Activated naive CD8-positive, alpha-beta T cell treated with anti-CD3 and anti-CD28 coated beads, Interleukin-2, amount 50 U/mL, for 24 hours (primary cell): ENCODE results near the gene ZDHHC14.
"Not testable (repeated sequence)": the region's sequence is repeated elsewhere in the genome, so short reads cannot be mapped to it uniquely, and the experiment has no call there.

Source experiments
- ATAC-seq: fragments of 150-1000 bp; cut with Tn5 transposase; one replicate; pipeline ENCODE4 v1.10.0; 2021
- DNase-seq: peaks from one replicate; pipeline ENCODE4 v3.0.0; 2021
- H3K27ac Mint-ChIP-seq: one replicate; pipeline ENCODE4 v1.8.0; 2021; ENCODE audit warnings: mild to moderate bottlenecking, mixed read lengths
- H3K27me3 Mint-ChIP-seq: one replicate; pipeline ENCODE4 v1.8.0; 2021; ENCODE audit warnings: mixed read lengths
- H3K36me3 Mint-ChIP-seq: one replicate; pipeline ENCODE4 v1.8.0; 2021; ENCODE audit warnings: low read depth, mixed read lengths
- H3K4me1 Mint-ChIP-seq: one replicate; pipeline ENCODE4 v1.8.0; 2021; ENCODE audit warnings: mixed read lengths
- H3K4me3 Mint-ChIP-seq: one replicate; pipeline ENCODE4 v1.8.0; 2021; ENCODE audit warnings: mild to moderate bottlenecking, moderate library complexity, mixed read lengths
- H3K9me3 Mint-ChIP-seq: one replicate; pipeline ENCODE4 v1.8.0; 2021; ENCODE audit warnings: mixed read lengths

ZDHHC14 gene

DNA sequence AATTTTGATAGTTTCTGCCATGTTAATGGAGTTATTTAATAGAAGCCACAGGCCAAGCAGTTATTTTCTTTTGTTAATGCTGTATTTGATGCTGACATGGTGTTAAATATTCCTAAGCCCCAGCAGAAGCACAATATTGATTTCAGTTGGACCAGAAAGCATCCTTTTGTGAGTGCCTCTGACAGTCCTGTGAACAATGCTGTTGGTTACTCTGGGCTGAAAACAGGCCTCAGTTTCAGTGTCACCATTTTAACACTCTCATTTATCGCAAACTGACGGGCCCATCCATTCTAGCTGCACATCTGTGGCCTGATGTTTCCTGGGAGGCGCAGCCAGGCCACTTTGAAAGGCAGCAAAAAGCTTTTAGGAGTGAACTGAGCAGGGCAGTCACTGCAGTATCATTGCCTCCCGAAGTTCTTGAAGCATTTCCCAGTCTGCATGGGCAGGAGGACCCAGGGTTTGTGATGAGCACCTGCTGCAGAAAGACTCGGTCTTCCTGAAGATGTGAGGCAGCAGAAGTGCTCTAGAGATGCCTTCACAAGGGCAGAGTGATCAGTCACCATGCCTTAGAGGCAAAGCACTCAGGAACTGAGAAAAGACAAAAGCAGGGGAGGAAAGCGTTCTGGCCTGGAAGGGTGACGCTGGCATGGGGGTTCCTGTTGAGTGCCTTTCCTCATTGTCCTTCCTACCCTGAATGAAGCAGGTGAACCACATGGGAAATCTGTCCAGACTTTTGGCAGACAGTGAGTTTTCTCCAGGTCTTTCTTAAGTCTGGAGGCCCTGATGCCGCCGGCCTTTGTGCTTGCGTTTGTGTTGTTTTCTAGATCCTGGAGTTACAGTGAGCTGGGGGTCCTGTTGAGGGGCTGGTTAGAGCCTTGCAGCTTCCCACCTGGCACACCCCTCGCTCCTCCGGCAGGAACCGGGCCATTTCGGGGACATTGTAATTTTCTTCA lies 74.0 kb downstream of the ZDHHC14 start:
- no peak overlapping the region for H3K4me3 Mint-ChIP-seq
- H3K4me1 Mint-ChIP-seq: peaks cover 36% of the 10 kb centered on the region
- no peaks in the 10 kb centered on the region for H3K9me3 Mint-ChIP-seq
- no peaks in the 10 kb centered on the region for H3K36me3 Mint-ChIP-seq
- ATAC-seq (no peak), DNase-seq (no peak)
- no peaks in the 10 kb centered on the region for H3K27me3 Mint-ChIP-seq
- H3K27ac Mint-ChIP-seq: no peak overlapping the region

DNA sequence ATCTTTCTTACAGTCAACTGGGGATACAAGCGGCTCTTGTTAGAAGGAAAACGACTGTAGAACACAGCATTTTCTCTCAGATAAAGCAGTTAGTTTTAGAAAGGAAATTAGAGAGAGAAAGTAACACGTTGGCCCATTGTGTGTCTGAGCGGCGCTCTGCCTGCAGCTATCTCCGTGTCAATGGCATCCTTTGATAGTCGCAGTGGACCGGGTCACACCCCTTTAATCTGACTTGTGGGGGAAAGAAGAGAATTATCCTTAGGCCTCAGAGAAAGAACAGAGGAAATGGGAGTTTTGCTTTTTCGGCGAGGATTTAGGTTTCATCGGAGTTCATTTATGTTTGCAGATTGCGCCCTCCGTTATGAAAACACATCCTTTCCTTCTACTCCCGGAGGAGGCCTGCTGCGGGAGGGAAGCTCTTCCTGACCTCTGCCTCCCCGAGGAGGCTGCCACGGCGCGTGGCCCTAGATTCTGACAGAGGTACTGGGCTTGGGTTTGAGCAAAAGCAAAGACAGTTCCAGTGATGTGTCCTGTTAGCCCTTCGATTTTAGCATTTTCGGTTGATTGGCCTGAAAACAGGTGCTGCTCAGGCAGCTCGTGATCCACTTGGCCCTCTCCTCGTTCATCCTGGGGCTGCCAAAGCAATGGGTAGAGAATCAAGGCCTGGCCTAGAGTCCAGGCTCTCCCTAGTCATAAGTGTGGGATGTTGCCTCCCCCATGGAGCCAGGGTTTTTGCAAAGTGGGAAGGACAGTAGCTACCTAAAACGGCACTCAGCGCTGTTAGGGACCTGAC lies 74.9 kb downstream of the ZDHHC14 start:
- ATAC-seq (no peak), DNase-seq (no peak)
- H3K4me1 Mint-ChIP-seq: peaks cover 45% of the 10 kb centered on the region
- no peaks in the 10 kb centered on the region for H3K36me3 Mint-ChIP-seq
- H3K4me3 Mint-ChIP-seq: no peak overlapping the region
- no peaks in the 10 kb centered on the region for H3K9me3 Mint-ChIP-seq
- no peaks in the 10 kb centered on the region for H3K27me3 Mint-ChIP-seq
- H3K27ac Mint-ChIP-seq: peak overlapping the region; percentile 47

DNA sequence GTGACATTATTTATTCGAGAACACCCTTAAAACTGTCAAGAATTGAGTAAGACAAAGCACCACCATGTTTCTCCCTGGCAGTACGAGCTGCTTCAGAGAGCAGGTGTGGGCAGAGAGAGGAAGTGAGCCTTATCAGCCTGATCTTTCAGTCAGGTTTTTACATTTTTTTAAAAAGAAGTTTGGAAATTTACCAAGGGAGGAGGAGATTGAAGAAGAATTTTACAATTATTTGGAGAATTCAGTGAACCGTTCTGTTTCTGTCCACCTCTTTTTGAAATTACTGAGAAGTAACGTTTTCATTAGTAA lies 75.5 kb downstream of the ZDHHC14 start:
- Mint-ChIP-seq H3K4me1 (peaks cover 51% of the 10 kb centered on the region), H3K27ac (peak overlapping the region; percentile 47), H3K27me3 (no peaks in the 10 kb centered on the region), H3K9me3 (no peaks in the 10 kb centered on the region), H3K4me3 (no peak overlapping the region), H3K36me3 (no peaks in the 10 kb centered on the region)
- no peak for DNase-seq
- no peak for ATAC-seq

DNA sequence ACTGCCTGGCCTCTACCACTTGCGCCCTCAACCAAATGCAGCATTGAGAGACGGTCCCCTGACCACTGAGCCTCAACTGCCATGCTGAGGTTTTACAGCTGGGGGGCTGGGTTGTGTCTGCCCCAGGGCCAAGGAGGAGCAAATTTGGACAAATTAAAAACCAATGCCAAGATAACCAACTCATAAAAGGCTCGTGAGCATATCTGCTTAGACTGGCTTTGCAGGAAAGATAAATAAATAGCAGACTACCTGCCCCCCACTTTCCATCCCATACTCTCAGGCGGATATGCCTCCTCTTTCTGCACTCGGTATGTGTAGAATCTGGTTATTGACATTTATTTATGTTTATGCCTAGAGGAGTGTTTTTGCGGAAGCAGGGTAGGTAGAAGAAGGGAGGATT lies 76.8 kb downstream of the ZDHHC14 start:
- H3K27ac Mint-ChIP-seq: no peak overlapping the region
- no peaks in the 10 kb centered on the region for H3K9me3 Mint-ChIP-seq
- H3K4me1 Mint-ChIP-seq: peaks cover 57% of the 10 kb centered on the region
- H3K4me3 Mint-ChIP-seq: no peak overlapping the region
- H3K27me3 Mint-ChIP-seq: no peaks in the 10 kb centered on the region
- ATAC-seq (no peak), DNase-seq (no peak)
- no peaks in the 10 kb centered on the region for H3K36me3 Mint-ChIP-seq

DNA sequence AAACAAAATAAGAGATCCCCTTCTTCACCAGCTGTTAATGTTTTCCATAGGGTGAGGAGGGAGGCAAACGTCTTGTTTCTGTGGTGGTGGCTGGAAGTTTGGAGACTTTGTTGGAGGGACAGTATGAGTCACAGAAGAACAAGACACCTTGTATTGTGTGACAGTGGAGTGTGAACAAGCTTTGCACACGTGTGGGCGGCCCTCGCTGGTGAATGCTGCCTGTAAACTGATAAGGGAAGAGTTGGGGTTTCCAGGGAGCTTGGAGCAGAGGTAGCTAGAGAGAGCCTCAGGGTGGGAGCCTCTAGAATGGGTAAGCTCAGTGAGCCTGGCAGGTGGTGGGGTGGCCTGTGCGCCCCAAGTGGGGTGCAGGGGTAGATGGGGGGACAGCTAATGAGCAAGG lies 78.3 kb downstream of the ZDHHC14 start:
- no peaks in the 10 kb centered on the region for H3K27me3 Mint-ChIP-seq
- peak; percentile 50 for DNase-seq
- H3K36me3 Mint-ChIP-seq: no peaks in the 10 kb centered on the region
- ATAC-seq: peak; percentile 56
- no peaks in the 10 kb centered on the region for H3K9me3 Mint-ChIP-seq
- H3K27ac Mint-ChIP-seq: peak overlapping the region; percentile 71
- H3K4me1 Mint-ChIP-seq: peaks cover 68% of the 10 kb centered on the region
- peak overlapping the region; percentile 44 for H3K4me3 Mint-ChIP-seq

DNA sequence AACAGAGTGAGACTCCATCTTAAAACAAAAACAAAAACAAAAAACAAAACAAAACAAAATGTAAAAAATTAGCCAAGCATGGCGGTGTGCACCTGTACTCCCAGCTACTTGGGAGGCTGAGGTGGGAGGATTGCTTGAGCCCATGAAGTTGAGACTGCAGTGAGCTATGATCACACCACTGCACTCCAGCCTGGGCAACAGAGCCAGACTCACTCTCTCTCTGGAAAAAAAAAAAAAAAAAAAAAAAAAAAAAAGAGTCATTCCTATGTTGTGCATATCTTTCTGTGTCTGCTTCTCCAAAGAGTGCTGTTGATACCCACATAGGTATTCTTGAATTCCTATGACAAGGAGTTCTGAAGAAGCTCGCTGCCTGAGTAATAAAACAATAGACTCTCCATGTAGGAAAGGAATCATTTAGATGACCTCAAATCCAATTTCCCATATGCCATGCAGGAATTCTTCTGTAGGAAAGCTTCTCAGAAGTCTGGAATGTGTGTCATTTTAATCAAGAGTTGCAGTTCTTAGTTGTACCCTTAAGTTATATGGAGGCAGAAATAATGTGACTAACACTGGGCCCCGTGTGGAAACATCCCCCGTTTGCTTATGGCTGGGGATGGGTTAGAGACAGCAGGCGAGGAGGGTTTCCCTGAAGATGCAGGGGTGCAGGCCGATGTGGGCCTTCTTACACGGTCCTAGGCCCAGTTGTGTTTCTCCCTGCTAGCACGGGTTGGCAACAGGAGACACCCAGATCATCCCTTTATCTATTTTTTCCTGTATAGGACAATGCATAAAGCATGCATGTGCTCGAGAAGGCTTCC lies 79.4 kb downstream of the ZDHHC14 start:
- DNase-seq: no peak
- Mint-ChIP-seq H3K9me3 (no peaks in the 10 kb centered on the region), H3K27me3 (no peaks in the 10 kb centered on the region), H3K4me3 (no peak overlapping the region), H3K27ac (peak overlapping the region; percentile 87), H3K36me3 (no peaks in the 10 kb centered on the region), H3K4me1 (peaks cover 79% of the 10 kb centered on the region)
- peak; percentile 13 for ATAC-seq

DNA sequence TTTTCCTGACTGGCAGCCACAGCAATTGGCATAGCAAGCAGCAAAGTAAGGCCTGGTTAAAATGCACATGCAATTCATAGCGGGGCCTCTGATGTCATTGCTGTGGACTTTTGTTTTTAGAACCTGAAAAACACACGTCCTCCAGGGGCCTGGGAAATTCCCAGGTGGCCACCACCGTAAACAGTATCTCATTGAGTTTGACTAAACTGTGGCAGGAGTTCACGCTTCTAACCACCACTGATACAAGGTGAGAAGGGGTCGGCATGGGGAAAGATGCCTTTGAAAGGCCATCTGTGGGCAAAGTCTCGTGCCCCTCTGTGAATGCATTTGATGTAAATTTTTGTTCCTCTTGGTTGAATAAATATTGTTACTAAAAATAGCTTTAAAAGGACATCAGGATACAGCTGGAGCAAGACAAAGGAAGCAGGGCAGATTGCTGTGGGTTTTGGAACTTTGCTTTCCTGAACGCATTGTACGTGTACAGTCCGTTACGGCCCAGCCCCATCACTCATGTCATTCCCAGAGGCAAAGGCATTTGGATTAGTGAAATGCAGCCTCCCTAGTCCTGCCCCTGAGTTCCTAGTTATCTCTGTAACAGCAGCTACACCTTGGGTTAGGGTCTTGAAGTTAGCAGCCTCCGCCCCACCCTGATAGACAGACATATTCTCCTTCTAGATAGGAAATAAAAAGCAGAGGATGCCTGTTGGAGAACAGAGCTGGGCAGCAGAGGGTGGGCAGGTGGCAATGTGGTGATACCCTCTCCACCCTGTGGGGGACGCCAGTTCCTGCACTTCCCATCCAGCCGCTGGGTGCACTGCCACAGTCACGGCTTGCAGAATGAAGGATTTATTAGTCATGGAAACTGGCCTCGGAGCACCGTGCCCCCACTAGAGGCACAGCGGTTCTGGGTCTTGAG lies 80.3 kb downstream of the ZDHHC14 start:
- no peaks in the 10 kb centered on the region for H3K36me3 Mint-ChIP-seq
- peak overlapping the region; percentile 87 for H3K27ac Mint-ChIP-seq
- H3K27me3 Mint-ChIP-seq: no peaks in the 10 kb centered on the region
- DNase-seq (peak; percentile 73), ATAC-seq (peak; percentile 83)
- peaks cover 78% of the 10 kb centered on the region for H3K4me1 Mint-ChIP-seq
- peak overlapping the region; percentile 40 for H3K4me3 Mint-ChIP-seq
- H3K9me3 Mint-ChIP-seq: no peaks in the 10 kb centered on the region

DNA sequence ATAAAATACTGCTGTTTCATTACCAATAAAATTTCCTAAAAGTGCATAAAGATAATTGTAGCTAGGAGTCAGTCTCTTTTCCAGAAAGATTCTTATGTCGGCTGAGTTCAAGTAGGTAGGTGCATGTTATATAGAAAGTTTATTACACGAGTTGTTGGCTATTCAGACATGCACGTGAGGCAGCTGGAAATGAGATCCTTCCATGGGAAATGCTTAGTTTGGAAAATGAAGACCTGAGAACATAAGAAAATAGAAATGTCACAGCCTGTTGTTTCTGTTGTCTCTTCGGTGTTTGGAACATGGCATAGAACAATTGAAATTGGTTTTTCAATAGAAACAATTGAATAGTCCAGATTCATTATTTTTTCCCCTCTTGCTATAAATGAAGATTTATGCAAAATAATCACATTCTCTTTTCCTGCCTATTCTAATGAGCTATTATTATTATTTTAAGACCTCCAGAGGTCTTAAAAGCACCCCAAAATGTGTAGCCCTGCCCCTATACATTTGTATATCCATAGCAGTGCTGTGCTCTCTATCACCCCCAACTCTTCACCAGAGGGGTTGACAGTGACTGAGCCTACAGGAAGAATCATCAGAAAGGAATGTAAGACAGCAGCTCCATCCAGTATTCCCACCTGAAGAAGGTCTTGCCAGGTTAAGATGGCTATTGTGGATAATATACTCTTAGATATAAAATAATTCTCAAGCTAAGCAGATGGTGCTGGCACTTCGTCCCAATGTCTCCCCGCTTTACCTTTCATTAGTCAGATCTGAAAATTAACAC lies 82.2 kb downstream of the ZDHHC14 start:
- Mint-ChIP-seq H3K27ac (no peak overlapping the region), H3K4me1 (peaks cover 63% of the 10 kb centered on the region), H3K4me3 (no peak overlapping the region), H3K9me3 (no peaks in the 10 kb centered on the region), H3K27me3 (no peaks in the 10 kb centered on the region), H3K36me3 (no peaks in the 10 kb centered on the region)
- no peak for DNase-seq
- ATAC-seq: no peak

DNA sequence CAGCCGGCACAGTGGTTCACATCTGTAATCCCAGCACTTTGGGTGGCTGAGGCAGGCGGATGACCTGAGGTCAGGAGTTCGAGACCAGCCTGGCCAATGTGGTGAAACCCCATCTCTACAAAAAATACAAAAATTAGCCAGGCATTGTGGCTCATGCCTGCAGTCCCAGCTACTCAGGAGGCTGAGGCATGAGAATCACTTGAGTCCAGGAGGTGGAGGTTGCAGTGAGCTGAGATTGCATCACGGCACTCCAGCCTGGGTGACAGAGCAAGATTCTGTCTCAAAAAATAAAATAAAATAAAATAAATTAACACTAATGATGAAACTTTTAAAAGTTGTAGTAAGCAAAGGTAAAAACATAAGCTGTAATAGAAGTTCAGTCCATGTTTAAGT lies 82.7 kb downstream of the ZDHHC14 start:
- not testable (repeated sequence) for H3K4me3 Mint-ChIP-seq, H3K36me3 Mint-ChIP-seq, H3K27ac Mint-ChIP-seq, DNase-seq, H3K9me3 Mint-ChIP-seq, H3K27me3 Mint-ChIP-seq, ATAC-seq
- peaks cover 60% of the 10 kb centered on the region for H3K4me1 Mint-ChIP-seq

DNA sequence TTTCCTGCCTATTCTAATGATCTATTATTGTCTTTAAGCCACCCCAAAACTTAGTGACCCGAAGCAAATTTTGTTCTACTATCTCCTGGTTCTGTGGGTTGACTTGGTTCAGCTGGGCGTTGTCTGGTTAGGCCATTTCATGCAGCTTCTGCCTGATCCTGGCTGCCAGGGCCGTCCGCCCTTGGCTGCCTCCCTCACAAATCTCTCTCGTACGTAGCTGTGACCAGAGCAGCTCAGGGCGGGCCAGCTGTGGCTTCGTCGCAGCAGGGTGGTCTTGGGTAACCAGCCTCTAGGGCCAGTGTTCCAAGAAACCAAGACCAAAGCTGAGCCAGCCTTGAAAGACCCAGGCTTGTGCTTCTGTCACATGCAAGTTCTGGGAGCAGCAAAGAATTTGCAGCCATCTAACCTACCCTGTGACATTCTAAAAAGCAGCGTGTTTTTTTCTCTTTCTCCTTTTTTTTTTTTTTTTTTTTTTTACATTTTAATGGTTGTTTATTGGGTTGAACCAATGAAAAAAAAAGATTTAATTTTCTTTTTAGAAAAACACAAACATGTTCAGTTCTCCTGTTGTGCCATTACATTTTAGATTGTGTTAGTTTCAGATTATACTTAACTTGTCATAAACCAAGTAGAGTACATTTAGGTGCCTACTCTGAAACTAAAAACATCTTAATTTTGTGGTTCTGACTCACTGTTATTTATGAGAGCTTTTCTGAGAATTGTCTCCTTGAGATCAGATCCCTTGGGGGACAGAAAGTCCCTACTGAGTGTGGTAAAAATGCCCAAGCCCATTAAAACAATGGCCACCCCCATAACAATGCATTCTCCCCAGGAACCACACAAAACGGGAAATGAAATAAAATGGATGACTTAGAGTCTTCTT lies 83.9 kb downstream of the ZDHHC14 start:
- Mint-ChIP-seq H3K36me3 (no peaks in the 10 kb centered on the region), H3K4me3 (peak overlapping the region; percentile 25), H3K4me1 (peaks cover 49% of the 10 kb centered on the region), H3K27ac (peak overlapping the region; percentile 87), H3K9me3 (no peaks in the 10 kb centered on the region), H3K27me3 (no peaks in the 10 kb centered on the region)
- ATAC-seq (peak; percentile 68), DNase-seq (no peak)

DNA sequence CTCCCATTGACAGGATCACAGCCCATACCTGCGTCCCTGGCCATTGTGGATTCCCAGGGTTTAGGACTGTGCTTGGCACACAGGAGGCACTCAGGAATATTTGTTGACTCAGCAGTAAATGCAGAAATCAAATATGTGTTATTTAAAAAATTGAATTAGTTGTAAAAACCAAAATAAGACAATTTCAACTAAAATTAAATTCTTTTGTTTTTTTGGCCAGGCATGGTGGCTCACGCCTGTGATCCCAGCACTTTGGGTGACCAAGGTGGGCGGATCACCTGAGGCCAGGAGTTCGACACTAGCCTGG lies 85.3 kb downstream of the ZDHHC14 start:
- no peak for DNase-seq
- H3K9me3 Mint-ChIP-seq: no peaks in the 10 kb centered on the region
- H3K4me1 Mint-ChIP-seq: peaks cover 35% of the 10 kb centered on the region
- no peak overlapping the region for H3K4me3 Mint-ChIP-seq
- no peaks in the 10 kb centered on the region for H3K36me3 Mint-ChIP-seq
- no peak for ATAC-seq
- H3K27me3 Mint-ChIP-seq: no peaks in the 10 kb centered on the region
- H3K27ac Mint-ChIP-seq: no peak overlapping the region

DNA sequence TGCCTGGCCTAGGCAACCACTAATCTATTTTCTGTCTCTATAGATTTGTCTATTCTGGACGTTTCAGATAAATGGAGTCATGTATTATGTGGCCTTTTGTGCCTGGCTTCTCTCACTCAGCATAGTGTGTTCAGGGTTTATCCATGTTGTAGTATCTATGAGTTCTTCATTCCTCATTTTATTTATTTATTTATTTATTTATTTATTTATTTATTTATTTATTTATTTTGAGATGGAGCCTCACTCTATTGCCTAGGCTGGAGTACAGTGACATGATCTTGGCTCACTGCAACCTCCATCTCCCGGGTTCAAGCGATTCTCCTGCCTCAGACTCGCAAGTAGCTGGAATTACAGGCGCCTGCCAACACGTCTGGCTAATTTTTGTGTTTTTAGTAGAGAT lies 86.3 kb downstream of the ZDHHC14 start:
- not testable (repeated sequence) for H3K9me3 Mint-ChIP-seq, ATAC-seq, H3K27ac Mint-ChIP-seq, DNase-seq, H3K36me3 Mint-ChIP-seq, H3K27me3 Mint-ChIP-seq, H3K4me3 Mint-ChIP-seq
- H3K4me1 Mint-ChIP-seq: peaks cover 29% of the 10 kb centered on the region
